GM12865 (cell line): ENCODE results near the gene TEAD3.

Experiments
- DNase-seq: peaks from one replicate; pipeline ENCODE4 v3.0.0; 2010; ENCODE audit warnings: low read depth
- H3K4me3 ChIP-seq: 2 replicates; pipeline ENCODE4 v1.5.1; 2011; ENCODE audit warnings: mild to moderate bottlenecking, low read depth, low read length, control low read depth
- CTCF ChIP-seq: IDR thresholded peaks from 2 replicates; pipeline ENCODE4 v1.5.1; 2011; ENCODE audit warnings: low read length, control low read depth, low read depth, inconsistent platforms; ENCODE audit not compliant: insufficient read depth; ENCODE audit errors: missing control alignments

TEAD3 gene

GRCh38 chr6:35428421-35429149 lies 68.3 kb downstream of the TEAD3 start:
- H3K4me3 ChIP-seq = no peak overlapping the region
- no peak for TF ChIP-seq CTCF
- no peak for DNase-seq

GRCh38 chr6:35427851-35428321 lies 69.0 kb downstream of the TEAD3 start:
- no peak for DNase-seq
- TF ChIP-seq CTCF = no peak
- H3K4me3 ChIP-seq = no peak overlapping the region

GRCh38 chr6:35427435-35427834 lies 69.4 kb downstream of the TEAD3 start:
- TF ChIP-seq CTCF = no peak
- no peak overlapping the region for H3K4me3 ChIP-seq
- no peak for DNase-seq

GRCh38 chr6:35426074-35426473 lies 70.8 kb downstream of the TEAD3 start:
- no peak for TF ChIP-seq CTCF
- no peak overlapping the region for H3K4me3 ChIP-seq
- no peak for DNase-seq

GRCh38 chr6:35425284-35425683 lies 71.6 kb downstream of the TEAD3 start:
- DNase-seq = no peak

More at GRCh38 chr6:35425284-35425683, 71.6 kb downstream of the TEAD3 start:
- no peak overlapping the region for H3K4me3 ChIP-seq
- no peak for TF ChIP-seq CTCF
